ENCODE data around the gene MYO7A.

The MYO7A gene

GRCh38 chr11:77230878-77231605 lies 103.0 kb downstream of the MYO7A start:
- DNase-seq: no peak

- no peak for DNase-seq
Measured at GRCh38 chr11:77231800-77232199, 103.8 kb downstream of the MYO7A start.

GRCh38 chr11:77232242-77232641 lies 104.2 kb downstream of the MYO7A start:
- no peak for DNase-seq

- DNase-seq: no peak
Measured at GRCh38 chr11:77233011-77233410, 105.0 kb downstream of the MYO7A start.

- no peak for DNase-seq
Measured at GRCh38 chr11:77236901-77237300, 108.9 kb downstream of the MYO7A start.

GRCh38 chr11:77244277-77245027 lies 116.4 kb downstream of the MYO7A start:
- DNase-seq: no peak

GRCh38 chr11:77249427-77249826 lies 121.4 kb downstream of the MYO7A start:
- DNase-seq: no peak

GRCh38 chr11:77250881-77251640 lies 123.0 kb downstream of the MYO7A start:
- DNase-seq: no peak

- DNase-seq: no peak
Measured at GRCh38 chr11:77252555-77253270, 124.7 kb downstream of the MYO7A start.

- DNase-seq: no peak
Measured at GRCh38 chr11:77253690-77254089, 125.6 kb downstream of the MYO7A start.

GRCh38 chr11:77259641-77260040 lies 131.6 kb downstream of the MYO7A start:
- no peak for DNase-seq

- DNase-seq: no peak
Measured at GRCh38 chr11:77262803-77263202, 134.8 kb downstream of the MYO7A start.
